ENCODE results near the gene UAP1L1. TPM values are rescaled to one million over a fixed set of nuclear protein-coding genes. Genes with fewer than 3 reads are reported as not detected.
A peak's percentile ranks its signal among the peaks of the same experiment; 100 is the strongest.

UAP1L1 gene
- total RNA-seq, 1 donor from 2014 or later, result 2.9 TPM

DNA sequence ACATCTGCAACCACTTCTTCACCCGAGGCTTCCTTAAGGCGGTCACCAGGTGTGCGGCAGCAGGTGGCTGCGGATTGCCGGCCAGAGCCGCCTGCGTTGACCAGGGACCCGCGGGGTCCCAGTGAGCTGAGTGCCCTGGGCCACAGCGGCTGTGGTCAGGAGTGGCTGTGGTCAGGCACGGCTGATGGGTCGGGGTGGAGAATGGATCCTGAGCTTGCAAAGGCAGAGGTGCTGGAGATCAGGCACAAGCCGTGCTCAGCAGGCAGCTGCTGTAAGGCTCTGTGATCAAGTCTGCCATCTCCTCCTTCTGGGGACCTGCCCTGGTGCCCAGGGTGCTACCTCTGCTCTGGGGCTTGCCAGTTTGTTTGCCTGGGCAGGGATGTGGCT, 2.1 kb downstream of the UAP1L1 start:
- no peak for DNase-seq (ENCODE audit: low read depth, low spot score)
- no peaks in the 10 kb centered on the region for H3K4me1 Mint-ChIP-seq
- peaks cover 78% of the 10 kb centered on the region for H3K27me3 Mint-ChIP-seq (ENCODE audit: low read depth)
- no peaks in the 10 kb centered on the region for H3K36me3 Mint-ChIP-seq (ENCODE audit: low read depth)
- TF ChIP-seq, protein P1, sequence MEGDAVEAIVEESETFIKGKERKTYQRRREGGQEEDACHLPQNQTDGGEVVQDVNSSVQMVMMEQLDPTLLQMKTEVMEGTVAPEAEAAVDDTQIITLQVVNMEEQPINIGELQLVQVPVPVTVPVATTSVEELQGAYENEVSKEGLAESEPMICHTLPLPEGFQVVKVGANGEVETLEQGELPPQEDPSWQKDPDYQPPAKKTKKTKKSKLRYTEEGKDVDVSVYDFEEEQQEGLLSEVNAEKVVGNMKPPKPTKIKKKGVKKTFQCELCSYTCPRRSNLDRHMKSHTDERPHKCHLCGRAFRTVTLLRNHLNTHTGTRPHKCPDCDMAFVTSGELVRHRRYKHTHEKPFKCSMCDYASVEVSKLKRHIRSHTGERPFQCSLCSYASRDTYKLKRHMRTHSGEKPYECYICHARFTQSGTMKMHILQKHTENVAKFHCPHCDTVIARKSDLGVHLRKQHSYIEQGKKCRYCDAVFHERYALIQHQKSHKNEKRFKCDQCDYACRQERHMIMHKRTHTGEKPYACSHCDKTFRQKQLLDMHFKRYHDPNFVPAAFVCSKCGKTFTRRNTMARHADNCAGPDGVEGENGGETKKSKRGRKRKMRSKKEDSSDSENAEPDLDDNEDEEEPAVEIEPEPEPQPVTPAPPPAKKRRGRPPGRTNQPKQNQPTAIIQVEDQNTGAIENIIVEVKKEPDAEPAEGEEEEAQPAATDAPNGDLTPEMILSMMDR (conservative IDR thresholded peaks at IDR 0.05), result no peak
- H3K9me3 Mint-ChIP-seq, result no peaks in the 10 kb centered on the region
- no peak overlapping the region for H3K27ac Mint-ChIP-seq (ENCODE audit: unreplicated experiment)
- no peak overlapping the region for H3K4me3 Mint-ChIP-seq

DNA sequence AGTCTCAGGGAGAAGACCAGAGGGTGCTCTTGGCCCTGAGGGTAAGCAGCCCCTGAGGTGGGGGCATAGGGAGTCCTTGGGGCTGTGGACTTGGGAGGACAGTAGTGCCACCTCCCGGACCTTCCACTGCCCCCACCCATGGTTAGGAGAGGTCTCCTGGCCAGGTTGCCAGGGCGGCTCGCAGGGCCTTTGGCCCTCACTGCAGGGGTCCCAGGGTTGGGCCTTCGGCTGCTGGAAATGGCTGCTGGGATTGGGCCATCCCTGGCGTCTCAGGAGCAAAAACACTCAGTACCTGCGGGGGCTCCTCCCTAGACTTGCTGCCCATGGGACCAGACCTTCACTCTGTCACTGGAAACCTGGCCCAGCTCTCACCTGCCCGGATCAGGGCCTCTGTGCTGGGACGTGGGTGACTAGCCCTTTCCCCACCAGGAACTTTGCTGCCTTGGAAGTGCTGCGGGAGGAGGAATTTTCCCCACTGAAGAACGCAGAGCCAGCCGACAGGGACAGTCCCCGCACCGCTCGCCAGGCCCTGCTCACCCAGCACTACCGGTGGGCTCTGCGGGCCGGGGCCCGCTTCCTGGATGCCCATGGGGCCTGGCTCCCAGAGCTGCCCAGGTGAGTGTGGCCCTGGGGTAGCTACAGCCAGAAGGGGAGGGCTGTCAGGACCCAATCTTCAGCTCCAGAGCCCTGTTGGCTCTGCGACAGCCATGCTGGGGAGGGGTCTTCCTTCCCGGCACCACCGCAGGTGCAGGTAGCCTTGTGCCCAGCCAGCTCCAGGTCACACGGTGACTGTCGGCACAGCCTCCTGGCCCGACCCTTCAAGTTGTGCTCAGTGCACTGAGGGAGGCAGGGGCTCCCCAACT, 3.2 kb downstream of the UAP1L1 start:
- H3K27me3 Mint-ChIP-seq (ENCODE audit: low read depth), result peaks cover 69% of the 10 kb centered on the region
- DNase-seq (ENCODE audit: low read depth, low spot score), result no peak
- H3K36me3 Mint-ChIP-seq (ENCODE audit: low read depth), result no peaks in the 10 kb centered on the region
- TF ChIP-seq, protein P1 (conservative IDR thresholded peaks at IDR 0.05), result no peak
- H3K27ac Mint-ChIP-seq (ENCODE audit: unreplicated experiment), result no peak overlapping the region
- peak overlapping the region; percentile 42 for H3K4me3 Mint-ChIP-seq
- no peaks in the 10 kb centered on the region for H3K9me3 Mint-ChIP-seq
- peaks cover under 1% of the 10 kb centered on the region for H3K4me1 Mint-ChIP-seq

GRCh38 chr9:137082222-137082924, 5.1 kb downstream of the UAP1L1 start:
- H3K4me3 Mint-ChIP-seq, result no peak overlapping the region

DNA sequence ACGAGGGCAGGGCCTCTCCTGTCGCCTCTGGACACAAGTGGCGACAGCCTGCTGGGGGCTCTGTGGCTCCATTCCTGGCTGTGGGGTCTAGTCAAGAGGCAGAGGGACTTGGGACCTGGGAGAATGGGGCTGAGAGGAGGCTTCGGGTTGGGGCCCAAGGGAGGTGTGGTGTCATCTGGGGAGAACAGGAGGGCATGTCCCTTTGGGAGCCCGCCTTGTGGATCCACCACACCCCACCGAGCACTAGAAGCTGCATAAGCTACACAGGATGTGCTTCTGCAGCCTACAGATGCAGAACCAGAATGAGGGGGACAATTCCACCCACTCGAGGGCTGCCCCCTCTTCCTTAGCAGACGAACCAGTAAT, 5.6 kb downstream of the UAP1L1 start:
- peaks cover 56% of the 10 kb centered on the region for H3K27me3 Mint-ChIP-seq (ENCODE audit: low read depth)
- DNase-seq (ENCODE audit: low read depth, low spot score), result no peak
- no peaks in the 10 kb centered on the region for H3K9me3 Mint-ChIP-seq
- H3K4me3 Mint-ChIP-seq, result no peak overlapping the region
- H3K27ac Mint-ChIP-seq (ENCODE audit: unreplicated experiment), result no peak overlapping the region
- TF ChIP-seq, protein P1 (conservative IDR thresholded peaks at IDR 0.05), result no peak
- H3K36me3 Mint-ChIP-seq (ENCODE audit: low read depth), result no peaks in the 10 kb centered on the region
- H3K4me1 Mint-ChIP-seq, result peaks cover 10% of the 10 kb centered on the region

More at GRCh38 chr9:137082222-137082924, 5.1 kb downstream of the UAP1L1 start:
- TF ChIP-seq, protein P1 (conservative IDR thresholded peaks at IDR 0.05), result no peak
- Mint-ChIP-seq H3K27me3 (ENCODE audit: low read depth) (peaks cover 58% of the 10 kb centered on the region), H3K4me1 (peaks cover 5% of the 10 kb centered on the region), H3K27ac (ENCODE audit: unreplicated experiment) (no peak overlapping the region), H3K9me3 (no peaks in the 10 kb centered on the region), H3K36me3 (ENCODE audit: low read depth) (no peaks in the 10 kb centered on the region)
- no peak for DNase-seq (ENCODE audit: low read depth, low spot score)

GRCh38 chr9:137083394-137084004, 6.2 kb downstream of the UAP1L1 start:
- Mint-ChIP-seq H3K4me1 (peaks cover 16% of the 10 kb centered on the region), H3K27ac (ENCODE audit: unreplicated experiment) (no peak overlapping the region), H3K36me3 (ENCODE audit: low read depth) (no peaks in the 10 kb centered on the region), H3K27me3 (ENCODE audit: low read depth) (peaks cover 50% of the 10 kb centered on the region), H3K4me3 (peak overlapping the region; percentile 49), H3K9me3 (no peaks in the 10 kb centered on the region)
- no peak for DNase-seq (ENCODE audit: low read depth, low spot score)
- TF ChIP-seq, protein P1 (conservative IDR thresholded peaks at IDR 0.05), result no peak
